HUDEP-2 (cell line): ENCODE data around the gene PCBP3.

ENCODE experiments used
- DNase-seq, 76 experiments: peaks; one replicate each; lab custom pipeline; 2025; ENCODE audit not compliant: unreplicated experiment in 76 of 76; lab: John Stamatoyannopoulos, UW

Gene PCBP3

GRCh38 chr21:45774291-45774690 lies 130.8 kb downstream of the PCBP3 start:
- DNase-seq = no peak

- DNase-seq = no peak
Measured at GRCh38 chr21:45776971-45777370, 133.4 kb downstream of the PCBP3 start.

GRCh38 chr21:45778686-45779085 lies 135.2 kb downstream of the PCBP3 start:
- DNase-seq = no peak

GRCh38 chr21:45779226-45779625 lies 135.7 kb downstream of the PCBP3 start:
- DNase-seq = no peak

- no peak for DNase-seq
Measured at GRCh38 chr21:45780647-45781046, 137.1 kb downstream of the PCBP3 start.

GRCh38 chr21:45781741-45782140 lies 138.2 kb downstream of the PCBP3 start:
- DNase-seq = no peak

GRCh38 chr21:45786660-45787059 lies 143.1 kb downstream of the PCBP3 start:
- DNase-seq = no peak

- DNase-seq = no peak
Measured at GRCh38 chr21:45787371-45787770, 143.8 kb downstream of the PCBP3 start.

- DNase-seq = no peak
Measured at GRCh38 chr21:45788198-45788597, 144.7 kb downstream of the PCBP3 start.

GRCh38 chr21:45788637-45789506 lies 145.3 kb downstream of the PCBP3 start:
- DNase-seq = no peak

GRCh38 chr21:45790427-45790826 lies 146.9 kb downstream of the PCBP3 start:
- DNase-seq = no peak

GRCh38 chr21:45791562-45792418 lies 148.3 kb downstream of the PCBP3 start:
- DNase-seq = no peak

GRCh38 chr21:45792682-45793383 lies 149.3 kb downstream of the PCBP3 start:
- DNase-seq = no peak

GRCh38 chr21:45794027-45794426 lies 150.5 kb downstream of the PCBP3 start:
- DNase-seq = no peak

GRCh38 chr21:45796003-45796402 lies 152.5 kb downstream of the PCBP3 start:
- DNase-seq = no peak

- no peak for DNase-seq
Measured at GRCh38 chr21:45797338-45797737, 153.8 kb downstream of the PCBP3 start.

GRCh38 chr21:45799765-45800338 lies 156.3 kb downstream of the PCBP3 start:
- no peak for DNase-seq

GRCh38 chr21:45800339-45801080 lies 157.0 kb downstream of the PCBP3 start:
- DNase-seq = no peak

GRCh38 chr21:45801129-45801964 lies 157.8 kb downstream of the PCBP3 start:
- no peak for DNase-seq
